IMR-90 (cell line): ENCODE results near the gene DUSP9. TPM values are rescaled to one million over a fixed set of nuclear protein-coding genes. Genes with fewer than 3 reads are reported as not detected.

Experiments used
- ATAC-seq: fragments of 200-7000 bp; cut with Tn5 transposase; 2 replicates; pipeline ENCODE4 v1.9.1; 2020; ENCODE audit warnings: low read depth, mild to moderate bottlenecking, moderate library complexity
- BruUV-seq: library from RNA; stranded (reverse); fragments of 400-500 nt; replicated peaks from 2 replicates; lab custom pipeline; 2021; lab: Mats Ljungman, UMichigan
- CTCF ChIA-PET: fragments of 300-600 bp; formaldehyde crosslinking; extraction: SDS; loops from one replicate; lab custom pipeline; 2021; ENCODE audit warnings: antibody characterized with exemption; lab: Yijun Ruan, JAX
- POLR2A ChIA-PET: fragments of 300-600 bp; sonication (Branson Sonifier 250); formaldehyde crosslinking; loops from one replicate; lab custom pipeline; 2022; ENCODE audit warnings: antibody characterized with exemption; ENCODE audit not compliant: unreplicated experiment; lab: Charles Lee
- DNase-seq: peaks from one replicate; pipeline ENCODE4 v3.0.0; 2013
- H2AFZ ChIP-seq: replicated peaks from 2 replicates; pipeline ENCODE3; 2013; ENCODE audit warnings: low read length, mild to moderate bottlenecking; ENCODE audit not compliant: poor library complexity
- H2AK5ac ChIP-seq: 2 replicates; pipeline ENCODE4 v1.6.1; 2013; ENCODE audit warnings: low read depth, low read length, inconsistent platforms
- H2AK9ac ChIP-seq: replicated peaks from 2 replicates; pipeline ENCODE3; 2013; ENCODE audit warnings: mild to moderate bottlenecking, low read depth, low read length, moderate library complexity; ENCODE audit not compliant: poor library complexity
- H2BK120ac ChIP-seq: 2 replicates; pipeline ENCODE4 v1.6.1; 2013; ENCODE audit warnings: low read depth, low read length, inconsistent platforms
- H2BK15ac ChIP-seq: 3 replicates; pipeline ENCODE4 v1.6.1; 2013; ENCODE audit warnings: low read depth, low read length, inconsistent platforms
- H2BK20ac ChIP-seq: 2 replicates; pipeline ENCODE4 v1.6.1; 2013; ENCODE audit warnings: low read depth, mild to moderate bottlenecking, inconsistent platforms, low read length, moderate library complexity
- H2BK5ac ChIP-seq: 2 replicates; pipeline ENCODE4 v1.6.1; 2013; ENCODE audit warnings: mild to moderate bottlenecking, low read depth, low read length, inconsistent platforms; ENCODE audit not compliant: poor library complexity, severe bottlenecking
- H3K14ac ChIP-seq: replicated peaks from 2 replicates; pipeline ENCODE4 v1.6.1; 2013; ENCODE audit warnings: low read depth, low read length, inconsistent platforms
- H3K18ac ChIP-seq: 2 replicates; pipeline ENCODE4 v1.6.1; 2013; ENCODE audit warnings: low read depth, low read length, control low read depth
- H3K23ac ChIP-seq: 2 replicates; pipeline ENCODE4 v1.6.1; 2013; ENCODE audit warnings: low read depth, low read length, inconsistent platforms
- H3K27ac ChIP-seq: 2 replicates; pipeline ENCODE4 v1.5.1; 2013; ENCODE audit warnings: mild to moderate bottlenecking, control low read depth, low read length; ENCODE audit not compliant: insufficient read depth
- H3K27me3 ChIP-seq: 2 replicates; pipeline ENCODE4 v1.6.1; 2013; ENCODE audit warnings: low read length; ENCODE audit not compliant: control insufficient read depth, insufficient read depth
- H3K36me3 ChIP-seq: 2 replicates; pipeline ENCODE4 v1.6.1; 2013; ENCODE audit warnings: low read length, mixed read lengths; ENCODE audit not compliant: control insufficient read depth, insufficient read depth
- H3K4ac ChIP-seq: 2 replicates; pipeline ENCODE4 v1.6.1; 2013; ENCODE audit warnings: low read depth, low read length, inconsistent platforms
- H3K4me1 ChIP-seq: 2 replicates; pipeline ENCODE4 v1.6.1; 2013; ENCODE audit warnings: low read length, mixed read lengths; ENCODE audit not compliant: control insufficient read depth, insufficient read depth
- H3K4me2 ChIP-seq: 2 replicates; pipeline ENCODE4 v1.6.1; 2013; ENCODE audit warnings: low read depth, mild to moderate bottlenecking, control low read depth, low read length, moderate library complexity
- H3K4me3 ChIP-seq: 2 replicates; pipeline ENCODE4 v1.5.1; 2013; ENCODE audit warnings: low read depth, mild to moderate bottlenecking, control low read depth, low read length, moderate library complexity; ENCODE audit not compliant: insufficient read depth
- H3K56ac ChIP-seq: 2 replicates; pipeline ENCODE4 v1.6.1; 2013; ENCODE audit warnings: low read length, inconsistent platforms; ENCODE audit not compliant: insufficient read depth; ENCODE audit errors: extremely low read depth
- H3K79me1 ChIP-seq, 2 experiments: 2 replicates each; pipeline ENCODE4 v1.6.1; 2013; ENCODE audit warnings: low read length in 2 of 2, inconsistent platforms in 1 of 2, low read depth in 1 of 2
- H3K9ac ChIP-seq: 2 replicates; pipeline ENCODE4 v1.6.1; 2013; ENCODE audit warnings: low read depth, low read length, control low read depth
- H3K9me1 ChIP-seq: 2 replicates; pipeline ENCODE4 v1.6.1; 2013; ENCODE audit warnings: low read length, inconsistent platforms; ENCODE audit not compliant: insufficient read depth
- H3K9me3 ChIP-seq: 2 replicates; pipeline ENCODE4 v1.6.1; 2013; ENCODE audit warnings: low read length; ENCODE audit not compliant: control insufficient read depth, insufficient read depth
- H4K20me1 ChIP-seq: 2 replicates; pipeline ENCODE4 v1.6.1; 2013; ENCODE audit warnings: low read length, inconsistent platforms; ENCODE audit not compliant: insufficient read depth
- H4K5ac ChIP-seq: 2 replicates; pipeline ENCODE4 v1.6.1; 2013; ENCODE audit warnings: mild to moderate bottlenecking, low read depth, low read length, control low read depth
- H4K8ac ChIP-seq, 2 experiments: 2 replicates each; pipeline ENCODE4 v1.6.1; 2013; ENCODE audit warnings: low read depth in 2 of 2, low read length in 2 of 2, control low read depth in 1 of 2, inconsistent platforms in 1 of 2
- H4K91ac ChIP-seq: 2 replicates; pipeline ENCODE4 v1.6.1; 2013; ENCODE audit warnings: low read depth, low read length, inconsistent platforms; ENCODE audit not compliant: insufficient read depth
- RFX5 ChIP-seq: IDR thresholded peaks from 2 replicates; pipeline ENCODE4 v1.8.0; 2012; ENCODE audit warnings: low read depth, mild to moderate bottlenecking, low read length, moderate library complexity
- SMC3 ChIP-seq: fragments of 150-350 bp; IDR thresholded peaks from 2 replicates; pipeline ENCODE4 v1.6.1; 2016; ENCODE audit warnings: low read depth, mild to moderate bottlenecking, antibody characterized with exemption, low read length, moderate library complexity
- WGBS, 2 experiments: methylation state at CpG; one replicate each; pipeline versions ENCODE4 v1.1.5 to v1.1.7; 2013; ENCODE audit warnings: missing lambda C conversion rate in 2 of 2; ENCODE audit not compliant: insufficient read length in 1 of 2; ENCODE audit errors: extremely low coverage in 2 of 2; 5-methylcytosine and 5-hydroxymethylcytosine counted together
- dilution Hi-C: fragments of 300-500 bp; cut with HindIII; formaldehyde crosslinking; loops from one replicate; pipeline ENCODE4 v1.14.3; 2018; ENCODE audit warnings: low sequenced_read_pairs; ENCODE audit not compliant: unreplicated experiment
- in situ Hi-C: fragments of 300-500 bp; cut with MboI; formaldehyde crosslinking; loops from 3 replicates; pipeline ENCODE4 v1.14.3; 2019; ENCODE audit warnings: low sequenced_read_pairs, inconsistent platforms, mixed read lengths
- intact Hi-C: fragments of 100-400 bp; cut with micrococcal nuclease; formaldehyde crosslinking; loops from 2 replicates; pipeline ENCODE4 v1.10.0; 2022
- polyA plus RNA-seq, 3 experiments: library from polyadenylated mRNA; depleted of rRNA; stranded (reverse); fragments of >200 nt; gene quantifications; 2 replicates each; pipeline ENCODE4 v1.2.3, GENCODE V29; 2012; ENCODE audit warnings: low replicate concordance in 1 of 3
- total RNA-seq: library from RNA; depleted of rRNA; stranded (reverse); fragments of >200 nt; gene quantifications from 2 replicates; pipeline ENCODE4 v1.2.3, GENCODE V29; 2012

DUSP9 gene
- total and polyA plus RNA-seq, 2 of the 4 experiments (the other 2 are of a cell fraction): under 0.01 to 0.09 TPM

DNA sequence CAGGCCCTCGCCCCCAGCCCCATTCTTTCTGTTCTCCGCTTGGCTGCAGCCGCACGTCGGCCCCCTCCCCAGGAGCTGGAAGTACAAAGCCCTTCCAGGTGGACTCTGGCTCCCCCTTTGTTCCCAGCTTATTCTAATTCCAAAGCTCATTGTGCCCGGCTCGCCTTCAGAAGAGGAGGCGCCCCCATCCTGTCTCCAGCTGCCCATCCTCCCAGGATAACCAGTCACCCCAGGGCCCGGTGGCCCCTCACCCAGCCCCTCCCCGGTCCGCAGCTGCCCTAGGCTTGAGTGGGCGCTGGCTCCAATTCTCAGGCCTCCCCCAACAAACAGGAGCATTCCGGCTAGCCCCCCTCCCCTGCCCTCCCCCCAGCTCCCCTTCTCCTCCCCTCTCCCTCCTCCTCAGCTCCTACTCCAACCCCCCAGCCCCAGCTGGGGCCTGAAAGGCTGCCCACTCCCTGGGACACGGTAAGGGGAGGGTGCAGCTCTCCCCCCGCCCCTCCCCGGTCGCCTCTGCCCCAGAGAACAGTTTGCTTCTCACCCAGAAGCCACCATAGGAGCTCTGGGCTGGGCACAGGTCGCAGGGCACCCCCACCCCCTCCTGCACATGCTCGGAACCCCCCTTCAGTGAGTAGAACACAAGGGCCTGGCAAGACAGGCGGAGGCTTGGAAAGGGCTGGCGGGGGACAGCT is 37.6 kb downstream of the DUSP9 start:
- Histone ChIP-seq H3K4me2 (no peak overlapping the region), H4K8ac (no peak overlapping the region), H2BK15ac (no peak overlapping the region), H4K5ac (no peak overlapping the region), H2AK5ac (no peak overlapping the region), H2AFZ (no peak overlapping the region), H3K4me3 (no peak overlapping the region), H3K23ac (no peak overlapping the region), H3K36me3 (no peaks in the 10 kb centered on the region), H4K20me1 (peaks cover 3% of the 10 kb centered on the region), H3K9ac (no peak overlapping the region), H3K4ac (no peak overlapping the region), H3K4me1 (peaks cover under 1% of the 10 kb centered on the region), H3K79me1 (0 out of 4 replicates have a peak, but pooled peaks cover 0 to 2% of the 10 kb centered on the region in 2 experiments), H2BK5ac (no peak overlapping the region), H3K9me3 (peaks cover 8% of the 10 kb centered on the region; the same call in 1 of the 2 replicates), H3K9me1 (0 out of 2 replicates have a peak, but pooled peaks cover 1% of the 10 kb centered on the region), H2BK120ac (no peak overlapping the region), H2AK9ac (no peak overlapping the region), H3K27ac (no peak overlapping the region), H3K27me3 (peaks cover 3% of the 10 kb centered on the region; the same call in 1 of the 2 replicates), H2BK20ac (no peak overlapping the region), H3K18ac (no peak overlapping the region), H3K14ac (no peak overlapping the region), H3K56ac (no peak overlapping the region), H4K91ac (no peak overlapping the region)
- DNase-seq (no peak), ATAC-seq (no peak)
- BruUV-seq: no TSS peak
- TF ChIP-seq SMC3: no peak
- no peak for TF ChIP-seq RFX5
- CTCF ChIA-PET: no interaction called here
- in situ Hi-C loops: no loop called here
- POLR2A ChIA-PET: no interaction called here
- dilution Hi-C loops: no loop called here
- 70% methylated on average over 2 of the region's 21 CpGs; no CpG with 5 or more reads in 1 of the 2 experiments for WGBS, 2 experiments
- intact Hi-C loops: no loop called here
